CD4-positive, alpha-beta T cell (primary cell): Measurements from ENCODE around the gene GLP2R. TPM values are rescaled to one million over a fixed set of nuclear protein-coding genes. Genes with fewer than 3 reads are reported as not detected.

Experiments
- ATAC-seq: fragments of 200-7000 bp; cut with Tn5 transposase; one replicate; pipeline ENCODE4 v1.10.0; 2022; ENCODE audit warnings: mild to moderate bottlenecking; ENCODE audit not compliant: poor library complexity
- CTCF ChIA-PET: fragments of 350-600 bp; sonication (Branson Sonifier 250); formaldehyde crosslinking; loops from one replicate; lab custom pipeline; 2021; ENCODE audit warnings: antibody characterized with exemption, inconsistent platforms; lab: Charles Lee
- POLR2A ChIA-PET: fragments of 350-600 bp; sonication (Branson Sonifier 250); formaldehyde crosslinking; loops from one replicate; lab custom pipeline; 2021; ENCODE audit warnings: antibody characterized with exemption, inconsistent platforms; lab: Charles Lee
- DNase-seq, 14 experiments: peaks; one replicate each; pipeline ENCODE4 v3.0.0-alpha.2; 2013 to 2020; ENCODE audit warnings: mixed read lengths in 2 of 14
- H3K27ac ChIP-seq, 2 donors: one replicate each; pipeline versions ENCODE4 v1.5.1 to v1.7.0; 2013; ENCODE audit warnings: low read length in 2 of 2, low read depth in 1 of 2, mild to moderate bottlenecking in 1 of 2
- H3K27me3 ChIP-seq, 2 experiments: 1 replicate in 1 of 2; 2 replicates in 1 of 2; pipeline versions ENCODE4 v1.6.1 to v1.7.0; 2013; ENCODE audit warnings: low read length in 2 of 2, control low read depth in 1 of 2, mild to moderate bottlenecking in 1 of 2, moderate library complexity in 1 of 2; ENCODE audit not compliant: insufficient read depth in 2 of 2, control insufficient read depth in 1 of 2
- H3K36me3 ChIP-seq: one replicate; pipeline ENCODE4 v1.6.1; 2013; ENCODE audit warnings: low read length, control low read depth; ENCODE audit not compliant: insufficient read depth
- H3K4me1 ChIP-seq: one replicate; pipeline ENCODE4 v1.6.1; 2013; ENCODE audit warnings: low read length, control low read depth; ENCODE audit not compliant: insufficient read depth
- H3K4me3 ChIP-seq: one replicate; pipeline ENCODE4 v1.5.1; 2013; ENCODE audit warnings: mild to moderate bottlenecking, low read length, moderate library complexity
- H3K9me3 ChIP-seq, 2 experiments: 1 replicate in 1 of 2; 2 replicates in 1 of 2; pipeline versions ENCODE4 v1.6.1 to v1.7.0; 2013; ENCODE audit warnings: low read length in 2 of 2, mild to moderate bottlenecking in 2 of 2, control low read depth in 1 of 2, moderate library complexity in 1 of 2; ENCODE audit not compliant: control insufficient read depth in 1 of 2, insufficient read depth in 1 of 2
- H3K27ac Mint-ChIP-seq: one replicate; pipeline ENCODE4 v1.8.0; 2020; ENCODE audit warnings: mixed read lengths
- H3K27me3 Mint-ChIP-seq: one replicate; pipeline ENCODE4 v1.8.0; 2021; ENCODE audit warnings: mixed read lengths
- H3K36me3 Mint-ChIP-seq: one replicate; pipeline ENCODE4 v1.8.0; 2021; ENCODE audit warnings: low read depth, mixed read lengths
- H3K4me1 Mint-ChIP-seq: one replicate; pipeline ENCODE4 v1.8.0; 2021; ENCODE audit warnings: low read depth, mixed read lengths
- H3K4me3 Mint-ChIP-seq: one replicate; pipeline ENCODE4 v1.8.0; 2020; ENCODE audit warnings: mild to moderate bottlenecking, mixed read lengths
- H3K9me3 Mint-ChIP-seq: one replicate; pipeline ENCODE4 v1.8.0; 2020; ENCODE audit warnings: mixed read lengths
- CTCF ChIP-seq: fragments of 200-600 bp; IDR thresholded peaks from one replicate; pipeline ENCODE4 v1.8.0; 2022; ENCODE audit warnings: antibody characterized with exemption, mild to moderate bottlenecking
- intact Hi-C, 2 experiments: fragments of 100-400 bp; cut with DNase I in 1 of 2; cut with micrococcal nuclease in 1 of 2; formaldehyde crosslinking; loops; one replicate each; pipeline versions ENCODE4 v1.15.1 to v1.9.0; 2023 to 2025; cut with DNase I, micrococcal nuclease
- total RNA-seq, 174 experiments: library from RNA in 2 of 174; stranded (reverse) in 2 of 174; gene quantifications; one replicate each; pipeline ENCODE4 v1.2.3 and lab custom pipeline; 2021 to 2026

The GLP2R gene
- total RNA-seq, 2 experiments from 2014 or later: not detected

GRCh38 chr17:9905902-9906301, 80.2 kb downstream of the GLP2R start:
- Mint-ChIP-seq H3K27me3 (peaks cover 16% of the 10 kb centered on the region), H3K4me1 (no peaks in the 10 kb centered on the region), H3K9me3 (no peaks in the 10 kb centered on the region), H3K36me3 (no peaks in the 10 kb centered on the region), H3K4me3 (no peak overlapping the region), H3K27ac (no peak overlapping the region)
- H3K9me3 ChIP-seq: peaks cover 0 to 6% of the 10 kb centered on the region in 2 experiments
- no peak for TF ChIP-seq CTCF
- peak in 3 of 14 experiments; percentile 2 to 28 (median 25) for DNase-seq
- H3K4me3 ChIP-seq: no peak overlapping the region
- H3K27me3 ChIP-seq: no peaks in the 10 kb centered on the region
- no peaks in the 10 kb centered on the region for H3K4me1 ChIP-seq
- ChIA-PET POLR2A (no interaction called here), CTCF (no interaction called here)
- intact Hi-C loops: no loop called here
- no peak overlapping the region for H3K27ac ChIP-seq
- H3K36me3 ChIP-seq: no peaks in the 10 kb centered on the region
- ATAC-seq: no peak

- no peak for TF ChIP-seq CTCF
- Mint-ChIP-seq H3K27ac (no peak overlapping the region), H3K4me3 (no peak overlapping the region), H3K4me1 (no peaks in the 10 kb centered on the region), H3K9me3 (no peaks in the 10 kb centered on the region), H3K36me3 (no peaks in the 10 kb centered on the region), H3K27me3 (peaks cover 16% of the 10 kb centered on the region)
- DNase-seq (no peak), ATAC-seq (no peak)
- intact Hi-C loops: no loop called here
- no peaks in the 10 kb centered on the region for H3K27me3 ChIP-seq
- H3K27ac ChIP-seq: no peak overlapping the region
- no peaks in the 10 kb centered on the region for H3K36me3 ChIP-seq
- ChIA-PET CTCF (no interaction called here), POLR2A (no interaction called here)
- H3K4me1 ChIP-seq: no peaks in the 10 kb centered on the region
- no peak overlapping the region for H3K4me3 ChIP-seq
- peaks cover 0 to 6% of the 10 kb centered on the region in 2 experiments for H3K9me3 ChIP-seq
Observed at GRCh38 chr17:9906616-9907015, 80.9 kb downstream of the GLP2R start.

GRCh38 chr17:9907131-9907530, 81.4 kb downstream of the GLP2R start:
- H3K27me3 ChIP-seq: no peaks in the 10 kb centered on the region
- Mint-ChIP-seq H3K4me3 (no peak overlapping the region), H3K27me3 (peaks cover 16% of the 10 kb centered on the region), H3K36me3 (no peaks in the 10 kb centered on the region), H3K4me1 (no peaks in the 10 kb centered on the region), H3K9me3 (no peaks in the 10 kb centered on the region), H3K27ac (no peak overlapping the region)
- ChIA-PET POLR2A (no interaction called here), CTCF (no interaction called here)
- no peak overlapping the region for H3K27ac ChIP-seq
- peaks cover 0 to 6% of the 10 kb centered on the region in 2 experiments for H3K9me3 ChIP-seq
- H3K36me3 ChIP-seq: no peaks in the 10 kb centered on the region
- no peak overlapping the region for H3K4me3 ChIP-seq
- TF ChIP-seq CTCF: no peak
- no peak for ATAC-seq
- intact Hi-C loops: no loop called here
- no peaks in the 10 kb centered on the region for H3K4me1 ChIP-seq
- no peak for DNase-seq
